Body of pancreas (tissue), 4 donors: ENCODE measurements around the gene METTL6. TPM values are rescaled to one million over a fixed set of nuclear protein-coding genes. Genes with fewer than 3 reads are reported as not detected.

Experiments used
- ATAC-seq: fragments of 150-250 bp; one replicate; pipeline ENCODE4 v1.9.1; 2016
- DNase-seq, 4 donors: peaks; one replicate each; pipeline ENCODE4 v3.0.0-alpha.2; 2019
- H3K27ac ChIP-seq, 4 donors: fragments of 200-600 bp; sonication (generic); 1 replicate in 3 of 4; 2 replicates in 1 of 4; pipeline versions ENCODE4 v1.5.1 to v1.6.1; 2016 to 2019; ENCODE audit warnings: mild to moderate bottlenecking in 1 of 4, mixed read lengths in 1 of 4, moderate library complexity in 1 of 4
- H3K27me3 ChIP-seq, 2 donors: fragments of 200-600 bp; sonication (generic); one replicate each; pipeline ENCODE4 v1.6.0; 2016; ENCODE audit warnings: mild to moderate bottlenecking in 1 of 2
- H3K36me3 ChIP-seq, 2 donors: fragments of 200-600 bp; sonication (generic); replicated peaks in 1 of 2; 2 replicates each; pipeline ENCODE4 v1.5.1; 2016; ENCODE audit warnings: low read depth in 2 of 2; ENCODE audit not compliant: insufficient read depth in 1 of 2
- H3K4me1 ChIP-seq: fragments of 200-600 bp; sonication (generic); one replicate; pipeline ENCODE4 v1.6.0; 2016
- H3K4me3 ChIP-seq, 2 donors: fragments of 200-600 bp; sonication (generic); 1 replicate in 1 of 2; 2 replicates in 1 of 2; pipeline ENCODE4 v1.5.1; 2016 to 2019
- H3K9me3 ChIP-seq, 3 donors: fragments of 200-600 bp; sonication (generic); 1 replicate in 2 of 3; 2 replicates in 1 of 3; pipeline ENCODE4 v1.5.1; 2016
- POLR2A ChIP-seq, 3 donors: fragments of 450-650 bp; IDR thresholded peaks; one replicate each; pipeline ENCODE4 v1.6.1; 2016; ENCODE audit warnings: antibody characterized with exemption in 3 of 3, mild to moderate bottlenecking in 2 of 3
- WGBS, 2 donors: methylation state at CpG; one replicate each; pipeline ENCODE4 v1.1.5; 2017; 5-methylcytosine and 5-hydroxymethylcytosine counted together
- intact Hi-C: fragments of 100-400 bp; cut with DNase I; formaldehyde crosslinking; loops from one replicate; pipeline ENCODE4 v1.15.1; 2023
- total RNA-seq, 2 donors: library from RNA; depleted of rRNA; stranded (reverse); fragments of >200 nt; gene quantifications; one replicate each; pipeline ENCODE4 v1.1.0, GENCODE V29; 2016
- TF ChIP-seq, protein P1 (sequence below), 7 experiments: fragments of 450-650 bp in 4 of 7; fragments of 200-600 bp in 3 of 7; sonication (generic) in 3 of 7; IDR thresholded peaks; one replicate each; pipeline ENCODE4 v1.5.1; 2016 to 2019; ENCODE audit warnings: antibody characterized with exemption in 7 of 7

The METTL6 gene
- total RNA-seq, 2 donors from 2014 or later = 3.3 to 14.5 TPM

DNA sequence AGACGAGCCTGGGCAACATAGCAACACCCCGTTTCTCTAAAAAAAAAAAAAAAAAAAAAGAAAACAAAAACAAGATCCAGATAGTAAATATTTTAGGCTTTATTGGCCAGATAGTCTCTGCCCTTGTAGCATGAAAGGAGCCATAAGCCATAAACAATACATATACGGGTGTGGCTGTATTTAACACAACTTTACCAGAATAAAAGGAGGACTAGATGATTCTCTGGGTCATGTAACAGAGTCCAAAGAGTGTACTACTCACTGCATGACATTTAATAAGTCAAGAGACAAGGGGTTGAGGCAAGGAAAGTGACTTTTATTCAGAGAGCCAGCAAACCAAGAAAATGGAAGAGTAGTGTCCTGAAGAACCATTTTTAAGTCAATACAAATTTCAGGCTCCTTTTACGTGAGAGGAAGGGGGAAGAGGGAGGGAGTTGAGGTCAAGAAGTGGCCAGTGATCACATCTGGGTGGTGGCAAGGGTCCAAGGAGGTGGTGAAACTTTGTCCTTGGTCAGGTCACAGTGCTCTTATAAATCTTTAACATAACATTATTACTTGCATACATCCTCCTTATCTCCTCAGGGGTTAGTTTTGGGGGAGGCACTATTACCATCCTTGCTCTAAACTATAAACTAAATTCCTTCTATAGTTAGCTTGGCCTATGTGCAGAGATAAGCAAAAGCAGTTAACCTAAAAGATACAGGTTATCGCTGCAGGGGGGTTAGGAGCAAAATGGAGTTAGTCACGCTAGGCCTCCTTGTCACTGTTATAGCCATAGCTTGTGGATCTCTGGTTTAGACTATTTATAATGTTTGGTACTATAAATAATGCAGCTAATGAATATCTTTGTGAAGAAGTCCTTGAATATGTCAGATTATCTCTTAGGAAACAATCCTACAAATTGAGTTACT lies 46.1 kb downstream of the METTL6 start:
- Histone ChIP-seq H3K27me3 (no peaks in the 10 kb centered on the region), H3K9me3 (no peaks in the 10 kb centered on the region), H3K27ac (no peak overlapping the region), H3K36me3 (no peaks in the 10 kb centered on the region), H3K4me1 (peaks cover 6% of the 10 kb centered on the region), H3K4me3 (no peak overlapping the region)
- TF ChIP-seq POLR2A (IDR thresholded peaks at IDR 0.05) = no peak
- TF ChIP-seq, protein P1, sequence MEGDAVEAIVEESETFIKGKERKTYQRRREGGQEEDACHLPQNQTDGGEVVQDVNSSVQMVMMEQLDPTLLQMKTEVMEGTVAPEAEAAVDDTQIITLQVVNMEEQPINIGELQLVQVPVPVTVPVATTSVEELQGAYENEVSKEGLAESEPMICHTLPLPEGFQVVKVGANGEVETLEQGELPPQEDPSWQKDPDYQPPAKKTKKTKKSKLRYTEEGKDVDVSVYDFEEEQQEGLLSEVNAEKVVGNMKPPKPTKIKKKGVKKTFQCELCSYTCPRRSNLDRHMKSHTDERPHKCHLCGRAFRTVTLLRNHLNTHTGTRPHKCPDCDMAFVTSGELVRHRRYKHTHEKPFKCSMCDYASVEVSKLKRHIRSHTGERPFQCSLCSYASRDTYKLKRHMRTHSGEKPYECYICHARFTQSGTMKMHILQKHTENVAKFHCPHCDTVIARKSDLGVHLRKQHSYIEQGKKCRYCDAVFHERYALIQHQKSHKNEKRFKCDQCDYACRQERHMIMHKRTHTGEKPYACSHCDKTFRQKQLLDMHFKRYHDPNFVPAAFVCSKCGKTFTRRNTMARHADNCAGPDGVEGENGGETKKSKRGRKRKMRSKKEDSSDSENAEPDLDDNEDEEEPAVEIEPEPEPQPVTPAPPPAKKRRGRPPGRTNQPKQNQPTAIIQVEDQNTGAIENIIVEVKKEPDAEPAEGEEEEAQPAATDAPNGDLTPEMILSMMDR (IDR thresholded peaks at IDR 0.05) = no peak
- 58 to 61% methylated on average over 6 of the region's 6 CpGs for WGBS, 2 donors
- ATAC-seq (no peak), DNase-seq (no peak)
- intact Hi-C loops = loop anchor here (5.0 kb wide), 1 partner anchor 114 kb away; no protein-coding TSS in a partner anchor

GRCh38 chr3:15377961-15378791 lies 49.2 kb downstream of the METTL6 start:
- peaks cover 6% of the 10 kb centered on the region for H3K4me1 ChIP-seq
- 16 to 17% methylated on average over 16 of the region's 16 CpGs for WGBS, 2 donors
- intact Hi-C loops = no loop called here

DNA sequence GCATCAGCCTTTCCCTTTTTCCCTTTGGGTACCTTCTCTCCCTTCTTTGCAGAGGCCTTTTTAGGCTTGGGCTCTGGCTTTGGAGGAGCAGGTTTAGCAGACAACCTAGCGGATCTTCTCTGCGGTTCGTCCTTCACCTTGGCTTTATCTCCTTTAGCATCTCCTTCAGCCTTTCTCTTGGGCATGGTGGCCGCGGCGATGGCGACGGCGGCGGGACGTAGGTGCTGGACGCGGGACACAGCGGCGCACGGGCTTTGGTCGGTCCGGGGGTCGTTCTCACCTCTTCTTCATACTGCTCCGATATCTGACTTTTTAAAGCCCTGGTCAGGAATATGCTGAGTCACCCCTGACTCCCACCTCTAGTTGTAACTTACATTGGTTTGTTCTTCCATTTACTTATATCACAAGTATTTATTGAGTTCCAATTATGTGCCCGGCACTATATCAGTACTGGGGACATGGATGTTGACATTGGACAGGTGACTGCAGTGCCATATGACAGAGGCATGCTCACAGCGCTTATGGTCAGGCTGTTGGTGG lies 51.8 kb downstream of the METTL6 start:
- H3K4me3 ChIP-seq = no peak overlapping the region
- no peak overlapping the region for H3K27ac ChIP-seq
- intact Hi-C loops = no loop called here
- DNase-seq = no peak
- no peak for ATAC-seq
- no peaks in the 10 kb centered on the region for H3K36me3 ChIP-seq
- no peaks in the 10 kb centered on the region for H3K9me3 ChIP-seq
- WGBS, 2 donors = 86 to 91% methylated on average over 22 of the region's 22 CpGs
- H3K4me1 ChIP-seq = peaks cover 6% of the 10 kb centered on the region
- TF ChIP-seq, protein P1 (IDR thresholded peaks at IDR 0.05) = no peak
- TF ChIP-seq POLR2A (IDR thresholded peaks at IDR 0.05) = no peak
- no peaks in the 10 kb centered on the region for H3K27me3 ChIP-seq

More at GRCh38 chr3:15377961-15378791, 49.2 kb downstream of the METTL6 start:
- DNase-seq (peak; percentile 96 to 98 (median 98)), ATAC-seq (peak; percentile 99)
- Histone ChIP-seq H3K9me3 (no peaks in the 10 kb centered on the region), H3K36me3 (no peaks in the 10 kb centered on the region), H3K4me3 (no peak overlapping the region), H3K27ac (peak overlapping the region; percentile 25 to 68 (median 46)), H3K27me3 (no peaks in the 10 kb centered on the region)
- no peak for TF ChIP-seq POLR2A (IDR thresholded peaks at IDR 0.05)
- TF ChIP-seq, protein P1 (IDR thresholded peaks at IDR 0.05) = peak; percentile 51 to 94 (median 92)

DNA sequence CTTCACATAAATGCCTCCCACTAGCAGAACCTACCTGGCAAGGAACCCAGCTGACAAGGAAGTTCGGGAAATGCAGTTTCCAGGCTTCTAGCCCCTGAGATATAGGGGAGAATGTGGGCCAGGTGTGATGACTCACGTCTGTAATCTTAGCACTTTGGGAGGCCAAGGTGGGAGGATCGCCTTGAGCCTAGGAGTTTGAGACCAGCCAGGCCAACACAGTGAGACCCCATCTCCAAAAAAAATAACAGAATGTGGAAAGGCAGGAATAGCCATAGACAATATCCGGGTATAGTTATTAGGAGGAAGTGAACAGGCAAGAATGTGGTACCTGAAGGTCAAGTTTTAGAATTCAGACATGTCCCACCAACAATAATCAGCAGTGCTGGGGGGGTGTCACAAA lies 54.4 kb downstream of the METTL6 start:
- ATAC-seq (no peak), DNase-seq (no peak)
- H3K27ac ChIP-seq = no peak overlapping the region
- H3K27me3 ChIP-seq = no peaks in the 10 kb centered on the region
- 77 to 86% methylated on average over 4 of the region's 4 CpGs for WGBS, 2 donors
- intact Hi-C loops = no loop called here
- H3K4me3 ChIP-seq = no peak overlapping the region
- peaks cover 5% of the 10 kb centered on the region for H3K4me1 ChIP-seq
- H3K9me3 ChIP-seq = no peaks in the 10 kb centered on the region
- no peaks in the 10 kb centered on the region for H3K36me3 ChIP-seq
- TF ChIP-seq POLR2A (IDR thresholded peaks at IDR 0.05) = no peak
- TF ChIP-seq, protein P1 (IDR thresholded peaks at IDR 0.05) = no peak
